GM10266 (cell line): ENCODE results near the gene ANKRD55.

Experiments
- DNase-seq: peaks from one replicate; pipeline ENCODE4 v3.0.0; 2012; ENCODE audit errors: extremely low spot score
- TF ChIP-seq, protein P1 (sequence below): IDR thresholded peaks from 2 replicates; pipeline ENCODE4 v1.5.1; 2012; ENCODE audit warnings: mild to moderate bottlenecking, low read depth; ENCODE audit not compliant: control insufficient read depth, insufficient read depth; ENCODE audit errors: missing control alignments

The ANKRD55 gene

DNA sequence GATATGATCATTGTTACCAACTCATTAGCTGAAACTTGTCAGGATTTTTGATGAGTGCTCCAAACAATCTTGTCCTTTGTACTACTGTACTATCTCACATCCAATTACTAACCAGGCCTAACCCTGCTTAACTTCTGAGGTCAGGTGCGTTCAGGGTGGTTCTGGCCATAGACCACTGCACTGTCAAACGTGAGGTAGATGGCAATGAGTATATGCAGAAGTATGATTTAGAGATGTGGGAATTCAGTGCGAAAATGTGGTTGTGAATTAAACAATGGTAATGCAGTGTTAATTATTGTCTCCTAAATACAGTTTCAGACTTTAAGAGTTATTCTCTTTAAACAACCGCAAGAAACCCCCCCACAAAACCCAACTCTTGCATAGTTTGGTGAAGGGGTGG, 86.5 kb downstream of the ANKRD55 start:
- TF ChIP-seq, protein P1, sequence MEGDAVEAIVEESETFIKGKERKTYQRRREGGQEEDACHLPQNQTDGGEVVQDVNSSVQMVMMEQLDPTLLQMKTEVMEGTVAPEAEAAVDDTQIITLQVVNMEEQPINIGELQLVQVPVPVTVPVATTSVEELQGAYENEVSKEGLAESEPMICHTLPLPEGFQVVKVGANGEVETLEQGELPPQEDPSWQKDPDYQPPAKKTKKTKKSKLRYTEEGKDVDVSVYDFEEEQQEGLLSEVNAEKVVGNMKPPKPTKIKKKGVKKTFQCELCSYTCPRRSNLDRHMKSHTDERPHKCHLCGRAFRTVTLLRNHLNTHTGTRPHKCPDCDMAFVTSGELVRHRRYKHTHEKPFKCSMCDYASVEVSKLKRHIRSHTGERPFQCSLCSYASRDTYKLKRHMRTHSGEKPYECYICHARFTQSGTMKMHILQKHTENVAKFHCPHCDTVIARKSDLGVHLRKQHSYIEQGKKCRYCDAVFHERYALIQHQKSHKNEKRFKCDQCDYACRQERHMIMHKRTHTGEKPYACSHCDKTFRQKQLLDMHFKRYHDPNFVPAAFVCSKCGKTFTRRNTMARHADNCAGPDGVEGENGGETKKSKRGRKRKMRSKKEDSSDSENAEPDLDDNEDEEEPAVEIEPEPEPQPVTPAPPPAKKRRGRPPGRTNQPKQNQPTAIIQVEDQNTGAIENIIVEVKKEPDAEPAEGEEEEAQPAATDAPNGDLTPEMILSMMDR, result no peak
- no peak for DNase-seq

DNA sequence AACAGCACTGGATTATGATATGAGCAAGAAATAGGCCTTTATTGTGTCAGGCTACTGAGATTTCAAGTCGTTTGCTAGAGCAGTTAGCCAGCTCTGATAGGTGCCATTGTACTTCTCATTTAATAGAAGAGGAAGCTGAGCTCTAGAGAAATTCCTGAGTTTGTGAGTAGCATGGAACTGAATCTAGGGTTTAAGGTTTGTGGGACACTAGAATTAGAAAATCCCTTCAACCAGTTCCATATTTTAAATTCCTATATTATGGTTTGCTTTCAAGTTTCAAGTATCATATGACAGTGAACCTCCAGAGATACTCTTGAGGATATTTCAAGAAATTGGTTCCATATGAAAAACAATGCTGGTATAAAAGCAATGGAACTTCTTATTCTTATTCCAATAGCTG, 87.6 kb downstream of the ANKRD55 start:
- TF ChIP-seq, protein P1, result no peak
- no peak for DNase-seq

DNA sequence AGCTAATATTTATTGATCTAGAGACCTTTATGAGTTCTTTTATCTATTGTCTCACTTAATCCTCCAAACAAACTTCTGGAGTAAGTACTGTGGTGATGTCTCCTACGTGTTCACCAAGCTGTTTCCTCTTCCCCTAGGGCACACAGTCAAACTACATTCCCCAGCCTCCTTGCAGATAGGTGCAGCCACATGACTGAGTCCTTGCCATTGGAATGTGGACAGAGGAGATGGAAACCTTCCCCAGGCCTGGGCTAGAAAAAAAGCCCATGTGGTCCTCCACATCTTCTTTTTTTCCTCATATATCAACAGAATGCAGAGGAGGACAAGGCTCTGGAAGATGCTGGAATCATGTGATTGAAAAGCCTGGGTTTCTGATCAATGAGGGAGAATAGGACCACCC, 88.0 kb downstream of the ANKRD55 start:
- no peak for DNase-seq
- TF ChIP-seq, protein P1, result no peak

DNA sequence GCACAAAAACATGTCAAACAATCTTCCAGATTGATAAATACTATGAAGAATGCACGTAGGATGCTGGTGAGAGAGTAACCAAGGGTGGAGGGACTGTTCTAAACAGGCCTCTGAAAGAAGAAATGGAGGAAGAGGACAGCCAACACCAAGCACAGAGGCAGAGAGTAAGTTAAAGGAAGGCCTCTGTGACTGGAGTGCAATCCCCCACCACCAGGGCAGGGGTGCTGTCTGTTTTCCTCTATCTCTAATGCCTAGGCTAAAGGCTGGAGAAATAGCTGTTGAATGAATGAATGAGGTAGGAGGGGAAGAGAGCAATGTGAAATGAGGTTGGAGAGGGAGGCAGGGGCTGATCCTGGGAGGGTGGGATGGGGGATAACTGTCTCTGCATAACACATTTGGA, 88.9 kb downstream of the ANKRD55 start:
- TF ChIP-seq, protein P1, result no peak
- no peak for DNase-seq

DNA sequence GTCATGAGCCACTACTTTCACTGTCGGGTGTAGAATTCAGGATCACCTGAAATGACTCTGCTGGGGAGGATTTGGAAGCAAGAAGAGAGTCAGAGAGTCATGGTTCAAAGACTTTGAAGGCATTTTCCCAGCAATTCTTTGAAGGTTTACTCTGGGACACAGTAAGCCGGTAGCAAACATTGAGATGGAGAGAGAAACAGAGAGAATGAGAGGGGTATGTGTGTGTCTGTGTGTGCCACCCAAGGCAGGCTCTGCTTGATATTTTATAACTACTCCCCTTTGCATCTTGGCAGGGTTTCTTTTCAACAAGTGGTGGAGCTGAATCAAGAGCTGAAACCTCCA, 89.8 kb downstream of the ANKRD55 start:
- TF ChIP-seq, protein P1, result no peak
- DNase-seq, result no peak

DNA sequence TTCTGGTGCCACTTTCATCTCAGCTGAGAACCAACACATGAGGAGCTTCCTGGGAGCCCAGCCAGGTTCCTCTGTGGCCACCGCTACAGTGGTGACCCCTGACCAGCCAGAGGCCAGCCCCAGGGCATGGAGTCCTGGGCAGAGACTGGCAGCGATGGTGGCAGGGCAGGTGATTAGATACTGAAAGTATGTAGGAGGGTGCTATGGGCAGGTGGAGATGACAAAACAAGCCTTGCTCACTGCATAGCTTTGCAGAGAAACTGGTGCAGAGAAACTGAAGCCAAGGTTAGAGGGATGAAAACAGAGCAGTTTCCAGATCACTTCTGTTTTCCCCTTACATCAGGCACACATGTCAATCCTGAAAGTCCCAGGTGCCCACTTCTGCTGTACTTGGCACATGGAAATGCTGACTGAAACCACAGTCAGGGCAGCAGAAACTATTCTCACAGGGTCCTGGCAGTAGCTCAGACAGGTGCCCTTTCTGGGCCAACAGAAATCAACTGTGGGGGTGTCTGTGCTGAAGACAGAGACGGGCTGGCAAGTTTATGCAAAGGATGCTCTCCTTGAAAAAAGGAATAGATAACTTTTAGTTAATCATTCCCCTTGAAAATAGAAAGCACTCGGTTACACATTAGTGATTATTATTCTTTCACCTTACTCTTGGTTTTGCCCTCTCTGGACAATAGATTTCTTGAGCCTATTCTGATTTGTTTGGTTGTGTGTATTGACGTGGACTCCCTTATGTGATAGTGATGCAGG, 90.3 kb downstream of the ANKRD55 start:
- DNase-seq, result no peak
- TF ChIP-seq, protein P1, result no peak

DNA sequence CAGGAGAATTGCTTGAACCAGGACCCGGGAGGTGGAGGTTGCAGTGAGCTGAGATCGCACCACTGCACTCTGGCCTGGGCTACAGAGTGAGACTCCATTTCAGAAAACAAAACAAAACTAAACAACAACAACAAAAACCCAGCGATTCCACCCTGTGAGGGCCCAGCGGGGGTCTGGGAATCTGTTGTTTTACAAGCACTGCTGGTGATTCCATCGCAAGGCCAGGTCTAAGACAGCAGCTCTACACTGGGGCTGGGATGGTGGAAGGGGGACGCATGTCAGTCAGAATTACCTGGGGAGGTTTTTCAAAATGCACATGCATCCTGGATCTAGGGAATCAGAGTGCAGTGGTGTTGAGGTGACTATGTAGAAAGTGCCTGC, 90.9 kb downstream of the ANKRD55 start:
- TF ChIP-seq, protein P1, result no peak

More for the DNA sequence above, 90.9 kb downstream of the ANKRD55 start:
- no peak for DNase-seq
